K562 (cell line): ENCODE measurements around the gene WFDC12.

ENCODE experiments used
- ARNT ChIP-seq, 2 experiments: fragments of 450-650 bp; IDR thresholded peaks; 2 replicates each; pipeline ENCODE4 v1.6.1; 2016; ENCODE audit warnings: mild to moderate bottlenecking in 1 of 2
- BMI1 ChIP-seq: fragments of 150-350 bp; IDR thresholded peaks from 2 replicates; pipeline ENCODE4 v1.6.1; 2014; ENCODE audit warnings: low read length
- CHD4 ChIP-seq: fragments of 200-600 bp; sonication (generic); IDR thresholded peaks from 3 replicates; pipeline ENCODE4 v1.6.1; 2012; ENCODE audit warnings: low read depth, mild to moderate bottlenecking, mixed read lengths, low read length, inconsistent platforms; ENCODE audit not compliant: insufficient read depth, insufficient replicate concordance, poor library complexity, severe bottlenecking
- EGR1 ChIP-seq: fragments of 450-650 bp; conservative IDR thresholded peaks from 2 replicates; pipeline ENCODE4 v1.6.1; 2017; ENCODE audit warnings: mild to moderate bottlenecking
- JUNB ChIP-seq: fragments of 450-650 bp; formaldehyde crosslinking; conservative IDR thresholded peaks from 2 replicates; pipeline ENCODE4 v1.4.0; 2020; ENCODE audit warnings: mild to moderate bottlenecking
- KLF13 ChIP-seq: fragments of 450-650 bp; IDR thresholded peaks from 2 replicates; pipeline ENCODE4 v1.6.1; 2016; ENCODE audit warnings: missing genetic modification characterization, low read depth, mild to moderate bottlenecking, missing compliant biosample characterization, moderate library complexity, borderline replicate concordance
- MTA3 ChIP-seq: fragments of 450-650 bp; formaldehyde crosslinking; IDR thresholded peaks from 2 replicates; pipeline ENCODE4 v1.6.1; 2017; ENCODE audit warnings: mild to moderate bottlenecking, borderline replicate concordance
- ZFX ChIP-seq: sonication (generic); formaldehyde crosslinking; IDR thresholded peaks from 2 replicates; pipeline ENCODE4 v1.8.0; 2022; ENCODE audit warnings: mild to moderate bottlenecking, missing genetic modification reagents, moderate library complexity
- TF ChIP-seq, protein P1 (sequence below): sonication (generic); formaldehyde crosslinking; IDR thresholded peaks from 2 replicates; pipeline ENCODE4 v1.9.0; 2022; ENCODE audit warnings: mild to moderate bottlenecking, missing genetic modification reagents

- no peak for TF ChIP-seq KLF13 (tag)
- TF ChIP-seq ZFX (CRISPR knock-in tag) = no peak
- TF ChIP-seq, protein P1, sequence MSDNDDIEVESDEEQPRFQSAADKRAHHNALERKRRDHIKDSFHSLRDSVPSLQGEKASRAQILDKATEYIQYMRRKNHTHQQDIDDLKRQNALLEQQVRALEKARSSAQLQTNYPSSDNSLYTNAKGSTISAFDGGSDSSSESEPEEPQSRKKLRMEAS (CRISPR knock-in tag) = no peak
- no peak for TF ChIP-seq BMI1
- TF ChIP-seq JUNB = no peak
- no peak for TF ChIP-seq CHD4
- no peak for TF ChIP-seq MTA3
- TF ChIP-seq EGR1 = no peak
- no peak for TF ChIP-seq ARNT (IDR thresholded peaks at IDR 0.05)
Measured at GRCh38 chr20:45082468-45082867, 41.8 kb downstream of the WFDC12 start.
